ENCODE data around the gene PARVA. TPM values are rescaled to one million over a fixed set of nuclear protein-coding genes. Genes with fewer than 3 reads are reported as not detected.

The PARVA gene
- total and polyA plus RNA-seq, 4 experiments from 2014 or later, result 0.75 to 2.4 (median 1.4) TPM

DNA sequence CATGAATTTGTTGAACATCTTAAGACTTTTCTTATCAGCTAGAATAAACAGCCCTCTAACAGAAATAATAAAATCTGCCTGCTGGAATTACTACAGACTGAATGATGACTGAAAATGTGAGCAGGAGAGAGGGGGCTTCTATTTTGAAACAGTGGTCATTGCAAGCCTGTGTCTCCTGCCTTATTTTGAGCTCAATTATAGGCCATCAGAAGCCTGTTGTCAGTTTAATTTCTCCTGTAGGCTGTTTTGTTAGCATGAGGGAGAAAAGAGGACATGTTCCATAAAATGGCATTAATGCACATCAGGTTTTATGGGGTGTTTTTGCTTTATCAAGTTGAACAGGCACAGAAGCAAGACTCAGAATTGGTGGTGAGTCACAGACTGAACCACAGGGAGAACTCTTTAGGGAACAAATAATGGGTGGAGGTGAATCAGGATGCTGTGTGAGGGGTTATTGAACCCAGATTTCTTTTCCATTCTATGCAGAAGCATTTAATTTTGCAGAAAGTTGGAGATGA lies 129.1 kb downstream of the PARVA start:
- ChIA-PET CTCF (ENCODE audit: partially characterized antibody) (no interaction called here), POLR2A (ENCODE audit: partially characterized antibody) (no interaction called here)
- no peaks in the 10 kb centered on the region for H3K27me3 ChIP-seq (ENCODE audit: insufficient read depth, low read length)
- H3K36me3 ChIP-seq (ENCODE audit: insufficient read depth, low read length), result no peaks in the 10 kb centered on the region
- Mint-ChIP-seq H3K4me1 (no peaks in the 10 kb centered on the region), H3K4me3 (no peak overlapping the region), H3K27ac (no peak overlapping the region), H3K27me3 (peaks cover 0 to 1% of the 10 kb centered on the region in 2 donors), H3K9me3 (no peaks in the 10 kb centered on the region), H3K36me3 (no peaks in the 10 kb centered on the region)
- DNase-seq, result no peak
- intact Hi-C loops (cut with micrococcal nuclease), result no loop called here
- no peak overlapping the region for H3K27ac ChIP-seq (ENCODE audit: low read depth, low read length)
- no peaks in the 10 kb centered on the region for H3K9me3 ChIP-seq (ENCODE audit: control insufficient read depth in 1 of 2, low read length in 2 of 2)
- H3K4me3 ChIP-seq (ENCODE audit: low read length in 2 of 2), result no peak overlapping the region
- no peaks in the 10 kb centered on the region for H3K4me1 ChIP-seq (ENCODE audit: insufficient read depth, low read length)

DNA sequence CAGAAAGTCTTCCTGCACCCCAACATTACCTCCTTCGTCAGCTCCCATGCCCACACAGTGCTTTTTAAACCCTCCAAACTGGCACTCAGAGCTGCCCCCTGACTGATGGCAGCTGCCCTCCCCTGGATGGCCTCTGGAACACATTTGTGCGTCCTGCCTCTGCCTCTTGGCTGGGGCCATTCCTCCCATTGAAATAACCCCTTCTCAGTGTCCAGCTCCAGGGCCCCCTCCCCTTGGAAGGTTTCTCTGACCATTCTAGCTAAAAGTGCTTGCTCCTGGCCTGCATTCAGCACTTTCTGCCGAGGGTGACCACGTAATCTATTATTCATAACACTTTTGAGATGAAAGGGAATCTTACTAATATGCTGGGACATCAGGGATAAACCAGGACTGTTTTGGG lies 130.0 kb downstream of the PARVA start:
- Histone ChIP-seq H3K4me3 (ENCODE audit: low read length in 2 of 2) (no peak overlapping the region), H3K27me3 (ENCODE audit: insufficient read depth, low read length) (no peaks in the 10 kb centered on the region), H3K36me3 (ENCODE audit: insufficient read depth, low read length) (no peaks in the 10 kb centered on the region), H3K4me1 (ENCODE audit: insufficient read depth, low read length) (no peaks in the 10 kb centered on the region), H3K27ac (ENCODE audit: low read depth, low read length) (no peak overlapping the region), H3K9me3 (ENCODE audit: control insufficient read depth in 1 of 2, low read length in 2 of 2) (no peaks in the 10 kb centered on the region)
- peak overlapping the region in 1 of 8 donors; percentile 3 for H3K4me3 Mint-ChIP-seq
- CTCF ChIA-PET (ENCODE audit: partially characterized antibody), result no interaction called here
- intact Hi-C loops (cut with micrococcal nuclease), result no loop called here
- H3K36me3 Mint-ChIP-seq, result no peaks in the 10 kb centered on the region
- POLR2A ChIA-PET (ENCODE audit: partially characterized antibody), result no interaction called here
- peaks cover 0 to 1% of the 10 kb centered on the region in 2 donors for H3K27me3 Mint-ChIP-seq
- H3K9me3 Mint-ChIP-seq, result no peaks in the 10 kb centered on the region
- no peak overlapping the region for H3K27ac Mint-ChIP-seq
- no peaks in the 10 kb centered on the region for H3K4me1 Mint-ChIP-seq
- no peak for DNase-seq

DNA sequence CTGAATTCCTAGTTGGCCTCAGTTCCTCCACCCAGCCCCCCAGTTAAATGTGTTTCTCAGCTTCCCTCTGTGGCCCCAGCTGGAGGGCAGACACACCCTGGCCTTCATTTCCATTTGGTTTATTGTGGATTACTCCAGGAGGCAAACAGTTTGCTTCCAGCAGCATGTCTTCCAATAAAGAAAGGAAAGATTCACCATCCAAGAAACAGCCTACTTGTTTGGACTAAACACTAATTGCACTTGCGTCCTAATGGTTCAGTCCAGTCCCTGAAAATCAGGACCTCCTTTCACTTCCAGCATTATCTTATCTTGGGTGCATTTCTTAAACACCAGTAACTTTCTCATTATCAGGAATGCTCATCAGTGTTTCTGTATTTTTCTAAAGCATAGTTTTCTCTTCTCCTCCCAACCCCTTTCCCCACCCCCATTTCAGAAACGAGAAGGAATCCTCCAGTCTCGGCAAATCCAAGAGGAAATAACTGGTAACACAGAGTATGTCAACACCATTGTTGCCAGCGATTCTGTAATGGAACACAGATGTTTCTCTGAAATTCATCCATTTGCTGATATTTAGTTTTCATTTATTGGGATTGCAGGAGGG lies 130.9 kb downstream of the PARVA start:
- H3K27ac Mint-ChIP-seq, result no peak overlapping the region
- no peak for DNase-seq
- intact Hi-C loops (cut with micrococcal nuclease), result no loop called here
- H3K36me3 ChIP-seq (ENCODE audit: insufficient read depth, low read length), result no peaks in the 10 kb centered on the region
- no peak overlapping the region for H3K4me3 ChIP-seq (ENCODE audit: low read length in 2 of 2)
- no peaks in the 10 kb centered on the region for H3K4me1 Mint-ChIP-seq
- no peaks in the 10 kb centered on the region for H3K9me3 ChIP-seq (ENCODE audit: control insufficient read depth in 1 of 2, low read length in 2 of 2)
- H3K27me3 Mint-ChIP-seq, result peaks cover 0 to 1% of the 10 kb centered on the region in 2 donors
- H3K4me3 Mint-ChIP-seq, result no peak overlapping the region
- no peak overlapping the region for H3K27ac ChIP-seq (ENCODE audit: low read depth, low read length)
- no peaks in the 10 kb centered on the region for H3K4me1 ChIP-seq (ENCODE audit: insufficient read depth, low read length)
- H3K27me3 ChIP-seq (ENCODE audit: insufficient read depth, low read length), result no peaks in the 10 kb centered on the region
- no peaks in the 10 kb centered on the region for H3K36me3 Mint-ChIP-seq
- ChIA-PET POLR2A (ENCODE audit: partially characterized antibody) (no interaction called here), CTCF (ENCODE audit: partially characterized antibody) (no interaction called here)
- H3K9me3 Mint-ChIP-seq, result no peaks in the 10 kb centered on the region

DNA sequence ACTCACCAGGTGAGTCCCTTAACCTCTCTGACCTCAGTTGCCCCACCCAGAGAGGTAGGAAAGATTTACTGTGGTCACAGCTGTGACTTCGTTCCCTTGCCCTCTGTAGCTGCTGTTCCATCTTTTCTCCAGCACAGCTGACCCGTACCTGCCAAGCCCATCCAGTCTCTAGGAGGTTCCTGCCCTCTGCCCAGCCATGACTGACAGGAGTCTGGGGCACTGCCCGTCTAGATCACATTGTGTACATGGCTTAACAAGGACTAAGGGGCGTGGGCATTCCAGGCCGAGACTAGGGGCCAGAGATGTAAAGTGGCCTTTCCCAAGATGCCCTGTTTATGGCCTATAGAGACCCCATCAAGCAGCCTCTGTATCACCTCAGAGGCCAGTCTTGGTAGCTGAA lies 132.0 kb downstream of the PARVA start:
- Mint-ChIP-seq H3K9me3 (no peaks in the 10 kb centered on the region), H3K36me3 (no peaks in the 10 kb centered on the region), H3K27ac (no peak overlapping the region), H3K27me3 (peaks cover 0 to 1% of the 10 kb centered on the region in 2 donors), H3K4me1 (no peaks in the 10 kb centered on the region), H3K4me3 (no peak overlapping the region)
- ChIA-PET POLR2A (ENCODE audit: partially characterized antibody) (no interaction called here), CTCF (ENCODE audit: partially characterized antibody) (no interaction called here)
- DNase-seq, result no peak
- H3K27me3 ChIP-seq (ENCODE audit: insufficient read depth, low read length), result no peaks in the 10 kb centered on the region
- no peaks in the 10 kb centered on the region for H3K9me3 ChIP-seq (ENCODE audit: control insufficient read depth in 1 of 2, low read length in 2 of 2)
- no peaks in the 10 kb centered on the region for H3K36me3 ChIP-seq (ENCODE audit: insufficient read depth, low read length)
- intact Hi-C loops (cut with micrococcal nuclease), result no loop called here
- no peaks in the 10 kb centered on the region for H3K4me1 ChIP-seq (ENCODE audit: insufficient read depth, low read length)
- H3K4me3 ChIP-seq (ENCODE audit: low read length in 2 of 2), result no peak overlapping the region
- H3K27ac ChIP-seq (ENCODE audit: low read depth, low read length), result no peak overlapping the region

DNA sequence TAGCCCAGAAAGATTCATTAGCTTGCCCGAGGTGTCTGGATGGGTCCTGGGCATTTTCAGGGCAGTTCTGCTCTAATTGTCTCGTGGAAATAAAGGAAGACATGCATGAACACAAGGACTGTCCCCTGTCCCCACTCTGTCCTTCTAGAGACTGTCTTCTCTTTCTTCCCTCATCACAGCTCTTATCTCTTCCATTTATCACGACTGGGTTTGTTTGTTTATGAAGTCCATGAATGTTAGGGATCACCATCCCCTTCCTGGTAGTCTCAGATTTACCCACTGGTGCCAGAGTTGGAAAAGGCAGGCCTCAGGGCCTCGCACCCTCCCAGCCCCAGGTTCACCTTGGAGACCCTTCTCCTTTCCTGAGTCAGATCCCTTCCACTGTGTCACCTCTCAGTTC lies 134.8 kb downstream of the PARVA start:
- no peak for DNase-seq
- Mint-ChIP-seq H3K27ac (no peak overlapping the region), H3K27me3 (peaks cover 0 to 3% of the 10 kb centered on the region in 2 donors), H3K4me1 (no peaks in the 10 kb centered on the region), H3K4me3 (no peak overlapping the region), H3K9me3 (no peaks in the 10 kb centered on the region), H3K36me3 (no peaks in the 10 kb centered on the region)
- Histone ChIP-seq H3K27ac (ENCODE audit: low read depth, low read length) (no peak overlapping the region), H3K36me3 (ENCODE audit: insufficient read depth, low read length) (no peaks in the 10 kb centered on the region), H3K9me3 (ENCODE audit: control insufficient read depth in 1 of 2, low read length in 2 of 2) (no peaks in the 10 kb centered on the region), H3K4me1 (ENCODE audit: insufficient read depth, low read length) (no peaks in the 10 kb centered on the region), H3K4me3 (ENCODE audit: low read length in 2 of 2) (no peak overlapping the region), H3K27me3 (ENCODE audit: insufficient read depth, low read length) (no peaks in the 10 kb centered on the region)
- intact Hi-C loops (cut with micrococcal nuclease), result no loop called here
- ChIA-PET CTCF (ENCODE audit: partially characterized antibody) (interaction anchor here (1.7 kb wide), 1 partner anchor 376 kb away, joined by 4 read pairs; no protein-coding TSS in a partner anchor), POLR2A (ENCODE audit: partially characterized antibody) (no interaction called here)

DNA sequence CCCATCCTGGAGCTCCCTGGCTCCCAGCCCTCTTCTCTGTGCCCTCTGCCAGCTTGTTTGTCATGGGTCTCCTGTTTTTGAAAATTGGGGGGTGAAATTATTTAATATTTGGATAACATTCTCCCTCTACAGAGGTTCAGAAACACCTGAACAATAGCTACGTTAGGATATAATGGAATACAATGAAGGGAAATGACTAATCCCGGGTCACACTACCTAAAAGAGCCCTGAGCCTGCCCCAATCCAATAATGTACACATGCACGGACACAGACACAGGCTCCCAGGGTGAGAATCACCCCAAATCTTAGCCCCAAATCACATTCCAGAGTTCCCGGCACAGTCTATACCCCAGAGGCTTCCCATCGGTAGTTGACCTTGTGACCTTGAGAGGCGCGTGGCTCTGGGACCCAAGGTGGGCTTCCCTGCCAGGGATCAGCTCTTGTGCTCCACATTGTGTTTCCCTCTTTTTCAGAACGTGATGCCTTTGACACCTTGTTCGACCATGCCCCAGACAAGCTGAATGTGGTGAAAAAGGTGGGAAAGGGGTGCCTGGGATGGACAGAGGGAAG lies 135.5 kb downstream of the PARVA start:
- ChIA-PET POLR2A (ENCODE audit: partially characterized antibody) (no interaction called here), CTCF (ENCODE audit: partially characterized antibody) (interaction anchor here (1.7 kb wide), 1 partner anchor 375 kb away, joined by 4 read pairs; no protein-coding TSS in a partner anchor)
- DNase-seq, result no peak
- Mint-ChIP-seq H3K4me3 (no peak overlapping the region), H3K27me3 (peaks cover 0 to 3% of the 10 kb centered on the region in 2 donors), H3K9me3 (no peaks in the 10 kb centered on the region), H3K4me1 (no peaks in the 10 kb centered on the region), H3K27ac (no peak overlapping the region), H3K36me3 (no peaks in the 10 kb centered on the region)
- H3K4me3 ChIP-seq (ENCODE audit: low read length in 2 of 2), result no peak overlapping the region
- H3K27ac ChIP-seq (ENCODE audit: low read depth, low read length), result no peak overlapping the region
- no peaks in the 10 kb centered on the region for H3K4me1 ChIP-seq (ENCODE audit: insufficient read depth, low read length)
- no peaks in the 10 kb centered on the region for H3K9me3 ChIP-seq (ENCODE audit: control insufficient read depth in 1 of 2, low read length in 2 of 2)
- intact Hi-C loops (cut with micrococcal nuclease), result no loop called here
- H3K36me3 ChIP-seq (ENCODE audit: insufficient read depth, low read length), result no peaks in the 10 kb centered on the region
- H3K27me3 ChIP-seq (ENCODE audit: insufficient read depth, low read length), result no peaks in the 10 kb centered on the region

DNA sequence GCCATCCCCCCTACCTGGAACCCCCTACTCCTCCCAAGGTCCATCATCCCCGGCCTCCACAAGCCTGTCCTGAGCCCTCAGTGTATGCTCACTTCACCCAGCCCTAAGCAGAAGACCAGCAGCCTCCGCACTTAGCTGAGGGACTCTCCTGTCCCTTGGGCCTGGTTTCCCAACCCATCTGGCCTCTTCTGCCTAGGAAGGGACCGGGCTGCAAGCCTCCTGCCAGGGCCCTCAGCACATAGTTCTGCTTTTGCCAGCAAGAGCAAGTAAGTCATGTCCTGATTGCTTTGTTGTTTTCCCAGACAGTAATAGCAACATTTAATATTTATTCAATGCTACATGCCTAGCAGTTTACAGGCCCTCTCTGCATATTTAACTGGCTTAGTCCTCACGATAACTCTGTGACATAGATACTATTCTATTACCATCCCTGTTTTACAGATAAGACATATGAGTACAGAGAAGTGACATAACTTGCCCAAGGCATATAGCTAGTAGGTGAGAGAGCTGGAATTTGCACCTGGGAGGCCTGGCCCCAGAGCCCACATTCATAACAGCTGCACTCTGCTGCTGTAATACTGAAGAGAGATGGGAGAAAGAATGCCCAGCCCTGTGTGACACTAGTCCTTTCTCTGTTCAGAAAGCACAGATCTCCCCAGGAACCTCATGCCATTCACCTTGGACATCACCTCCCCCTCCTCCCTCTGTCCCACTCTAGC lies 139.2 kb downstream of the PARVA start:
- POLR2A ChIA-PET (ENCODE audit: partially characterized antibody), result no interaction called here
- H3K9me3 ChIP-seq (ENCODE audit: control insufficient read depth in 1 of 2, low read length in 2 of 2), result no peaks in the 10 kb centered on the region
- Mint-ChIP-seq H3K27me3 (peaks cover 4 to 7% of the 10 kb centered on the region in 2 donors), H3K4me3 (no peak overlapping the region), H3K9me3 (no peaks in the 10 kb centered on the region), H3K27ac (peak overlapping the region in 1 of 7 donors; percentile 22), H3K4me1 (no peaks in the 10 kb centered on the region), H3K36me3 (no peaks in the 10 kb centered on the region)
- no peaks in the 10 kb centered on the region for H3K36me3 ChIP-seq (ENCODE audit: insufficient read depth, low read length)
- no peak overlapping the region for H3K27ac ChIP-seq (ENCODE audit: low read depth, low read length)
- intact Hi-C loops (cut with micrococcal nuclease), result no loop called here
- CTCF ChIA-PET (ENCODE audit: partially characterized antibody), result no interaction called here
- H3K4me3 ChIP-seq (ENCODE audit: low read length in 2 of 2), result no peak overlapping the region
- no peak for DNase-seq
- H3K4me1 ChIP-seq (ENCODE audit: insufficient read depth, low read length), result no peaks in the 10 kb centered on the region
- H3K27me3 ChIP-seq (ENCODE audit: insufficient read depth, low read length), result no peaks in the 10 kb centered on the region
